Prostate gland (tissue), 2 donors: ENCODE results near the gene PRG2.

Experiments used
- CTCF ChIP-seq, 4 experiments: fragments of 200-600 bp in 2 of 4; fragments of 450-650 bp in 2 of 4; sonication (generic) in 2 of 4; IDR thresholded peaks; 1 replicate in 3 of 4; 2 replicates in 1 of 4; pipeline ENCODE4 v1.5.1; 2016 to 2019; ENCODE audit warnings: antibody characterized with exemption in 4 of 4, mild to moderate bottlenecking in 2 of 4, moderate library complexity in 2 of 4
- POLR2A ChIP-seq: fragments of 450-650 bp; IDR thresholded peaks from one replicate; pipeline ENCODE4 v1.6.1; 2016; ENCODE audit warnings: antibody characterized with exemption, mild to moderate bottlenecking
- POLR2AphosphoS5 ChIP-seq: sonication (generic); formaldehyde crosslinking; IDR thresholded peaks from one replicate; pipeline ENCODE4 v1.6.1; 2017; ENCODE audit warnings: antibody characterized with exemption

- TF ChIP-seq POLR2AphosphoS5 (no peak), CTCF (IDR thresholded peaks at IDR 0.05) (no peak), POLR2A (no peak)
These were observed 1.1 kb upstream of the PRG2 start for GRCh38 chr11:57391539-57391938.
